Activated CD4-positive, alpha-beta T cell treated with anti-CD3 and anti-CD28 coated beads, Interleukin-10, Interleukin-2, amounts not matched to agents 100 ng/mL and 50 ng/mL, durations not matched to agents 16 hours and 8 hours (primary cell): ENCODE results near the gene SKAP1.
"Not testable (repeated sequence)": the region's sequence is repeated elsewhere in the genome, so short reads cannot be mapped to it uniquely, and the experiment has no call there.

Experiments used
- DNase-seq: peaks from one replicate; pipeline ENCODE4 v3.0.0-alpha.2; 2020

SKAP1 gene

GRCh38 chr17:48314716-48315115 lies 115.3 kb downstream of the SKAP1 start:
- DNase-seq = no peak

- DNase-seq = no peak
Measured at GRCh38 chr17:48313096-48313755, 116.8 kb downstream of the SKAP1 start.

DNA sequence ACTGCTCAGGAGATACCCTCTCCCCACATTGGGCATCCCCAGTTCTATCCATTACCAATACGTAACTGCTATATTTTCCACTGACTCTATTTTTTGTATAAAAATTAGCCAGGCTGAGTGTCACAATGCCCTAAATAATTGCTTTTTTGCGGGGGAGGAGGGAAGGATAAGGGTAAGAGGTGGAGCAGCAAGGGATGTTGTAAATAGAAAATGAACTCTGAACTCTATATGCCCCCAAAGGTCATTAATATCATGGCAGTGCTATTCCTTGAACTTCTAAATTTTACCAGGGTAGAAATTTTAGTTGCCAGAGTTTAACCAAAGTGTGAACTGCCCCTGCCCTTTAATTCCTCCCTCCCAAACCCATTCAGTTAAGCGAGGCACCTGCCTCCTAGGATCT lies 118.7 kb downstream of the SKAP1 start:
- no peak for DNase-seq

DNA sequence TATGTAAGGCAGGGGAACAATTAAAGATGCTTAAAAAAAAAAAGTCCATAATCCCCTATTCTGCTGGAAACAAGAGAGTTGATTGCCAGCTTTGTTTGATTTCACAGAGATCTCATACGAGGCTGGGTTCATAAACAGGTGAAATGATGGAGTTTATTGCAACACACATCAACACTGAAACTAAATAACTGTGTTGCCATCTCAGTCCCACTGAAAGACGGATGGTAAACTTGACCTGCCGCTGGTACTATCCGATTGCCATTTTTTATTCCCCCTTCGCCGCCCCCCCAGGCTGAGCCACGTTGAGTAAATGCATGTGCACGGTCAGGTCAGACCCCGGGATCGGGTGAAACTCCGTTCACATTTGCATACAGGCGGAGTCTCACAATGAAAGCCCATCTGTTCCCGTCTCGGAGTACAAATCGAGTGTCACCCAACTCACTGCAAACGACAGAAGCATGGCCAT lies 119.2 kb downstream of the SKAP1 start:
- DNase-seq = no peak

DNA sequence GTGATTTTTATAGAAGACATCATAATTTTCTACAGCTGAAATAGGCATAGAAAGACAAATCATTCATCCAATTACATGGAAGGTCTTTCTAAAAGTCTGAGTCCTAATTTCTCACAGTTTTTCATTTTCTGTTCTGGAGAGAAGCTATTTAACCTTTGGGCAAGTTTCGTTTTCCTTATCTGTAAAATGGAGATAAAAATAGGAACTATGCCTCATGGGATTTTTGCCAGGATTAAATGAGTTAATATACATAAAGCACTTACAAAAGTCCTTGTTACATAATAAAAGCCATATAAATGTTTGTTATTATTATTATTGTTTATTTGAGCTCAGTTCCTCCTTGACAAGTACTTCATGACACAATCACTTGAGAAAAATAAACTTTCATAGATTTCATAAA lies 121.4 kb downstream of the SKAP1 start:
- no peak for DNase-seq

- peak; percentile 63 for DNase-seq
Measured at GRCh38 chr17:48307814-48308411, 122.1 kb downstream of the SKAP1 start.

- DNase-seq = no peak
Measured at GRCh38 chr17:48307255-48307654, 122.8 kb downstream of the SKAP1 start.

DNA sequence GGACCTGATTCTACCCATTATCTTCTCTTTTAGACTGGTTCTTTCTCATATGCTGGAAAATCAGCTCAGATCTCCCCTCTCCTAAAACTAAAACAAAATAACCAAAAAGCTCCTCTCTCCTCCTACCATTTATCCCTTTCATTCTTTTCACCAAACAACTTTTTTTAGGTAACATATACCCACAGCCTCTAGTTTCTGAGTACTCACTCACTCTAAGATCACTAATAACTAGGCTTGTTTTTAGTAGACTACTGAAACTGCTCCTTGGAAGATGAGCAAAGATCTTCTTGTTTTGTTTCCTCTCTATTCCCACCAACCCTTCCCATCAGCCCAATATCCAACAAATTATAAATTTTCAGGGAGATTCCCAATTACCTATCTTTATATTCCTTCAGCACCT lies 129.0 kb downstream of the SKAP1 start:
- no peak for DNase-seq

- peak; percentile 8 for DNase-seq
Measured at GRCh38 chr17:48299760-48300159, 130.3 kb downstream of the SKAP1 start.

- no peak for DNase-seq
Measured at GRCh38 chr17:48297825-48298224, 132.2 kb downstream of the SKAP1 start.

DNA sequence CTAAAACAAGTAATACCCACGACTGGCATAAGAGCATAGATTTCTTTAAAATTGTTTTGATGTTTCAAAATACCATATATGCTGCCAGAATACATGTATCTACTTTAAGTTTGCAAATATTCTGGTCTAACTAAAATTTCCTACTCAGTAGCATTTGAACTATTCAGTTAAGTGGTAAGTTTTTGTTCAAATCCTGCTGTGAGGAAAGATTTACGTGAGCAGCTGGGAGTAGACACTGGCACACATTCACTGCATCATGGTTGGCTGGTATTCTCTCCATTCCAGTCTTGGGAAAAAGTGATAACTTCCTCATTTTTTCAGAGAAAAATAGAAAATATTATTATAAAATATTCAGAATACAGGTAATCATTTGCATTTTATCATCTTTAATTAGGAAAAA lies 133.6 kb downstream of the SKAP1 start:
- no peak for DNase-seq

DNA sequence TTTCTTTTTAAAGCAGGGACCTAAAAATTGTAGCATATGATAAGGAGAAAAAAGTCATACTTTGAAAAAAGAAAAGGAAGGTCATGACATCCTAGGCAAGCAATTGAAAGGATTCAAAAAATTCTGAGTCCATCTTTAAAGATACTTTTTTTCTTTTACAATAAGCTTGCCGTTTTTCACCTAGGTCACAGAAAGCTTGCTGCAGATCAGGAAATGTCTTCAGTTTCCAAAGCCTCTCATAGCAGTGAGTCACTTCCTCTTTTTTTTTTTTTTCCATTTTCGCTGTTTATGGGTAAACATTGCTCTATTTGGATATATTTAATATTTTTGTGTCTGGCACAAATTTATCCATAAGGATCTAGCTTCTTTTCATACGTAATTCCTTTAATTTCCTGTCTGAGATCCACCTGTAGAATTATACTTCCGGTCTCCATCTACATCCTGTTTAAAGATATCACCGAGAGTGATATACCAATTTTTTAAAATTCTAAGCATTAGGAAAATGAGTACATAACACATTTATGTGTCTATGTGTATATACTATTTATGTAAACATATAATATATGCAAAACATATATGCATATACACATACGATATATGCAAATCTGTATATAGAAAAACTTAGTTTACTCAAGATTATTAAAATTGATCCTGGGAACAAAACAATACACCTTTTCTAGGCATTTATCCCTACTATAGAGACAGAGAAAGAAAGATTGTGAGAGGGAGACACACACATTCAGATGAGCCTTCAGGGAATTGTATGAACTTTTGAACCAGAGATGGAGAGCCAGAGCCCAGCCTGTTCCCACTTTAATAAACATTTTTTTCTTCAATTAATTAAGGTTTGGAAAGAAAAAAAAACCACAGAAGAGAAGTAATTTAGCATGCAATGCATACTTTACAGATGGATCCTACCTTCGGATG lies 134.4 kb downstream of the SKAP1 start:
- DNase-seq = peak; percentile 46

DNA sequence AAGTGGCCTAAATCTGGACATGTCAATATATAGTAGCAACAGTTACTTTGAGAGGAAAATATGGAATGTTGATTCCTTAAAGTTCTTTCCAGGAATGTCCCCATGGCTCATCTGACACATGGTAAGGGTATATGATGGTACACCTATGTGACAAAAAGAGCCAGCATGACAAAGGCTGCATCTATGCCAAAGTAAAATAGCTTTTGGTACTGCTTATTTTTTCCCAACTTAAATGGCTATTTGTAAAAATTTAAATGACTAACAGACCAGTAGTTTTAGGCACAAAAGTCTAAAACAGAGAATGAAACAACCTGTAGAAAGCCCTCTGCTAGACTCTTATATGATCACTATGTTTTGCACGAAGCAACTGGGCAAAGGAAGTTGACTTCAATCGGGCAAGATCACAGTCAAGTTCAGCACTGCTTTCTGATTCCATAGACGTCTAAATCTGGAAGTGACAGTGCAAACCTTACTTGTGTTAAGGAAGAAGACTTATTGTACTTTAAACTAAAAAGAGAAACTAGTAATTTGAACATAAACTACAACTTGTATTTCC lies 135.1 kb downstream of the SKAP1 start:
- peak; percentile 48 for DNase-seq

GRCh38 chr17:48294020-48294805 lies 135.8 kb downstream of the SKAP1 start:
- peak; percentile 7 for DNase-seq

GRCh38 chr17:48293319-48294019 lies 136.5 kb downstream of the SKAP1 start:
- no peak for DNase-seq

GRCh38 chr17:48290378-48290777 lies 139.6 kb downstream of the SKAP1 start:
- no peak for DNase-seq

DNA sequence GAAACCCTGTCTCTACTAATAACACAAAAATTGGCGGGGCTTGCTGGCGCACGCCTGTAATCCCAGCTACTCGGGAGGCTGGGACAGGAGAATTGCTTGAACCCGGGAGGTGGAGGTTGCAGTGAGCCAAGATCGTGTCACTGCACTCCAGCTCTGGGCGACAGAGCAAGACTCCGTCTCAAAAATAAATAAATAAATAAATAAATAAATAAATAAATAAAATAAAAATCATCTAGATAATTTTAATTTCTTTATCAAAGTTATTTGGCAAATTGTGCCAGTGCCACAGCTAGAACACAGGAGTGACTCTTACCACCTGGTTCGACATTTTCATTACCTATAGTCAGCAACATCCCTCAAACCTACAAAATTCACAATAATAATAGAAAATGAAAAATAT lies 143.1 kb downstream of the SKAP1 start:
- not testable (repeated sequence) for DNase-seq

DNA sequence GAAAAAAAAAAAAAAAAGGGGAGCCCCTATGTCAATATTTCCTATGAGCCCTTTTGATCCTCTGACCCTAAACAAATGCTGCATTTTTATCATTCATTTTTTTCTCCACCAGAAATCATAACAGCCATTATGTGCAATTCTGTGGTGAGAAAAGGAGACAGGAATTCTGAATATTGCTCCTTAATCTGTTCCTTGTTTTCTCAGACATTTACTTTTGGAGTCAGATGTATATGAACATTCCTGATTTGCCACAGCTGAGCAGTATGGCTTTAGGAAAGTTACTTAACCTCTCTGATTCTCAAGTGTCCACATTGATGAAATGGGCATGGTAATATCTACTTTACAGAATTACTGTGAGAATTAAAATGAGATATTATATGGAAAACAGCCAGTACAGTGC lies 144.4 kb downstream of the SKAP1 start:
- no peak for DNase-seq

DNA sequence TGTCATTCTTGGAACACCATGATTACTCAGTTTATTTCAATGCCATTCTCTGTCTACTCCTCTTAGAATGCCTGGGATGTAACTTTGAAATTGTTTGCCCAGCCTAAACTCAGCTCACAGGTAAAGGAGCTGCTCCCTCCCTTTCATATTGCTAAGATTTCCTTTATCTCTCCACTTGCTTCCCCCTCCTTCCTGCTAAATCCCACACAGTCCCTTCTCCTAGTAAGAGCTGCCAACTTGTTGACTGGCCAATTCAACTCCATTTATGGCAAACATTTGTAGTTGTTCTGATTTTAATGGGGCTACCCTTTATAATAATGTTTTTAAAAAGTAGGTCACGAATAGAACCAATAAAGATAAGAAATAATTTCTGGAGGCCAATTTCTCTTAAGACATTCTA lies 146.1 kb downstream of the SKAP1 start:
- DNase-seq = no peak

- no peak for DNase-seq
Measured at GRCh38 chr17:48283411-48283810, 146.6 kb downstream of the SKAP1 start.

DNA sequence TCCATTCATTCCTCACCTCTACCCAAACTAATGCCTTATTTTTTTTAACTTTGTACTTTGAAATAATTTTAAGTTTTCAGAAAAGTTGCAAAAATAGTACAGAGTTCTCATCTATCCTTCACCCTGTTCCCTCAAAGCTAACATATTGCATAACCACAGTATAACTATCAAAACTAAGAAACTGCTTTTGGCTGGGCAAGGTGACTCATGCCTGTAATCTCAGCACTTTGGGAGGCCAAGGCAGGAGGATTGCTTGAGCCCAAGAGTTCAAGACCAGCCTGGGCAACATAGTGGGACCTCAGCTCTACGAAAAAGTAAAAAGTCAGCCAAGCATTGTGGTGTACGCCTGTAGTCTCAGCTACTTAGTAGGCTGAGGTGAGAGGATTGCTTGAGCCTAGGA lies 147.7 kb downstream of the SKAP1 start:
- DNase-seq = peak; percentile 24
